ENCODE data around the gene NCAPG2. TPM values are rescaled to one million over a fixed set of nuclear protein-coding genes. Genes with fewer than 3 reads are reported as not detected.

NCAPG2 gene
- polyA plus RNA-seq, 3 donors = 1.1 to 3.1 (median 1.7) TPM

DNA sequence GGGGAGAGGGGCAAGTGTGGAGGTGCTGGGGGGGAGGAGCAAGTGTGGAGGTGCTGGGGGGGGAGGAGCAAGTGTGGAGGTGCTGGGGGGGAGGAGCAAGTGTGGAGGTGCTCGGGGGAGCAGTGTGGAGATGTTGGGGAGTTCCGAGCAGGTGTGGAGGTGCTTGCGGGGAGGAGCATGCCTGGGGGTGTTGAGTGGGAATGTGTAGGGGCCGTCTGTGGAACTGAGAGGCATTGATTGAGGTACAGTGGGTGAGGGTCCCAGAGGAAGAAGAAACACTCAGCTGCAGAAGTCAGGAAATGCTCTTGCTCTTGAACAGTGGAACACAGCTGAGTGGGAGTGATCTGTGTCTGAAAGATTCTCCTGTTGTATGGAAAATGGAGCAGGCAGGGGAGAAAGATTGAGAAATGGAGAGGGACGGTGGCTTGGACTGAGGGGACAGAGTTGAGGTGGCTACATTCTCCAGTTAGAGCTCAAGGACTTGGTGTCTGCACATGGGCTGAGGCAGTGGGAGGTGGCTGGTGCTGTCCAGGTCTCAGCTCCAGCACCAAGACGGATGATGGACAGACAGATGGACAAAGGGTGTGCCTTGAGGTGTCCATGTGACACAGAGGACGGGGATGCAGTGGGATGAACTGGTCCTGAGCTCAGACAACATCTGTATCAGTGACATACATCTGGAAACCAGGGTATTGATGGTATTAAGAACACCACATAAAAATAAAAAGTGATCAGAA is 25.2 kb upstream of the NCAPG2 start:
- intact Hi-C loops (cut with micrococcal nuclease) = no loop called here

GRCh38 chr7:158728911-158729645 is 24.5 kb upstream of the NCAPG2 start:
- Histone ChIP-seq H3K9ac (ENCODE audit: insufficient read depth, low read length, poor library complexity, severe bottlenecking) (no peak overlapping the region), H2AFZ (ENCODE audit: insufficient read depth, low read depth, low read length, poor library complexity, severe bottlenecking) (no peak overlapping the region), H3K27ac (ENCODE audit: low read depth in 1 of 2, low read length in 2 of 2) (no peak overlapping the region), H4K20me1 (ENCODE audit: insufficient read depth, low read length) (no peaks in the 10 kb centered on the region), H3K27me3 (ENCODE audit: control insufficient read depth in 2 of 2, insufficient read depth in 2 of 2, low read length in 2 of 2) (no peaks in the 10 kb centered on the region), H3K4me1 (ENCODE audit: control insufficient read depth in 1 of 2, insufficient read depth in 2 of 2, low read length in 2 of 2) (peaks cover 10 to 12% of the 10 kb centered on the region in 2 donors), H3K79me2 (ENCODE audit: insufficient read depth, low read length) (no peaks in the 10 kb centered on the region), H3K4me2 (replicated peaks; ENCODE audit: extremely low read depth, low read length, poor library complexity, severe bottlenecking) (no peak overlapping the region), H3K4me3 (replicated peaks in 1 of 3; ENCODE audit: low read depth in 2 of 3, low read length in 3 of 3) (no peak overlapping the region), H3K9me3 (replicated peaks in 1 of 2; ENCODE audit: control insufficient read depth in 1 of 2, insufficient read depth in 1 of 2, low read length in 2 of 2) (no peaks in the 10 kb centered on the region), H3K36me3 (replicated peaks in 1 of 2; ENCODE audit: control insufficient read depth in 1 of 2, insufficient read depth in 2 of 2, low read length in 2 of 2) (peaks cover 8 to 22% of the 10 kb centered on the region in 2 donors)
- intact Hi-C loops (cut with micrococcal nuclease) = no loop called here
- Mint-ChIP-seq H3K36me3 (peaks cover 12 to 20% of the 10 kb centered on the region in 2 donors), H3K27ac (no peak overlapping the region), H3K4me1 (peaks cover 14% of the 10 kb centered on the region), H3K9me3 (no peaks in the 10 kb centered on the region), H3K27me3 (ENCODE audit: low read depth in 3 of 3) (peaks cover 1 to 3% (median 2%) of the 10 kb centered on the region in 3 donors), H3K4me3 (no peak overlapping the region)
- no peak for DNase-seq
- 97% methylated on average over 4 of the region's 16 CpGs for WGBS (ENCODE audit: insufficient coverage)
- TF ChIP-seq, protein P1, sequence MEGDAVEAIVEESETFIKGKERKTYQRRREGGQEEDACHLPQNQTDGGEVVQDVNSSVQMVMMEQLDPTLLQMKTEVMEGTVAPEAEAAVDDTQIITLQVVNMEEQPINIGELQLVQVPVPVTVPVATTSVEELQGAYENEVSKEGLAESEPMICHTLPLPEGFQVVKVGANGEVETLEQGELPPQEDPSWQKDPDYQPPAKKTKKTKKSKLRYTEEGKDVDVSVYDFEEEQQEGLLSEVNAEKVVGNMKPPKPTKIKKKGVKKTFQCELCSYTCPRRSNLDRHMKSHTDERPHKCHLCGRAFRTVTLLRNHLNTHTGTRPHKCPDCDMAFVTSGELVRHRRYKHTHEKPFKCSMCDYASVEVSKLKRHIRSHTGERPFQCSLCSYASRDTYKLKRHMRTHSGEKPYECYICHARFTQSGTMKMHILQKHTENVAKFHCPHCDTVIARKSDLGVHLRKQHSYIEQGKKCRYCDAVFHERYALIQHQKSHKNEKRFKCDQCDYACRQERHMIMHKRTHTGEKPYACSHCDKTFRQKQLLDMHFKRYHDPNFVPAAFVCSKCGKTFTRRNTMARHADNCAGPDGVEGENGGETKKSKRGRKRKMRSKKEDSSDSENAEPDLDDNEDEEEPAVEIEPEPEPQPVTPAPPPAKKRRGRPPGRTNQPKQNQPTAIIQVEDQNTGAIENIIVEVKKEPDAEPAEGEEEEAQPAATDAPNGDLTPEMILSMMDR (IDR thresholded peaks at IDR 0.05) = no peak

More for the DNA sequence above, 25.2 kb upstream of the NCAPG2 start:
- H3K9me3 Mint-ChIP-seq = no peaks in the 10 kb centered on the region
- H3K27me3 Mint-ChIP-seq (ENCODE audit: low read depth in 3 of 3) = peaks cover 0 to 1% (median 0%) of the 10 kb centered on the region in 3 donors
- Histone ChIP-seq H2AFZ (ENCODE audit: insufficient read depth, low read depth, low read length, poor library complexity, severe bottlenecking) (peak overlapping the region; percentile 45), H3K9ac (ENCODE audit: insufficient read depth, low read length, poor library complexity, severe bottlenecking) (no peak overlapping the region), H3K27ac (ENCODE audit: low read depth in 1 of 2, low read length in 2 of 2) (peak overlapping the region; percentile 38 to 58), H3K4me1 (ENCODE audit: control insufficient read depth in 1 of 2, insufficient read depth in 2 of 2, low read length in 2 of 2) (peaks cover 10 to 17% of the 10 kb centered on the region in 2 donors), H3K79me2 (ENCODE audit: insufficient read depth, low read length) (no peaks in the 10 kb centered on the region), H3K4me3 (replicated peaks in 1 of 3; ENCODE audit: low read depth in 2 of 3, low read length in 3 of 3) (peak overlapping the region in 1 of 3 experiments; percentile 59), H3K36me3 (replicated peaks in 1 of 2; ENCODE audit: control insufficient read depth in 1 of 2, insufficient read depth in 2 of 2, low read length in 2 of 2) (peaks cover 11 to 29% of the 10 kb centered on the region in 2 donors), H3K27me3 (ENCODE audit: control insufficient read depth in 2 of 2, insufficient read depth in 2 of 2, low read length in 2 of 2) (no peaks in the 10 kb centered on the region), H3K9me3 (replicated peaks in 1 of 2; ENCODE audit: control insufficient read depth in 1 of 2, insufficient read depth in 1 of 2, low read length in 2 of 2) (no peaks in the 10 kb centered on the region), H4K20me1 (ENCODE audit: insufficient read depth, low read length) (no peaks in the 10 kb centered on the region), H3K4me2 (replicated peaks; ENCODE audit: extremely low read depth, low read length, poor library complexity, severe bottlenecking) (peak overlapping the region; percentile 48)
- TF ChIP-seq, protein P1 (IDR thresholded peaks at IDR 0.05) = no peak
- no peak for DNase-seq
- H3K27ac Mint-ChIP-seq = peak overlapping the region in 5 of 7 donors; percentile 0 to 76 (median 47)
- 97% methylated on average over 5 of the region's 7 CpGs for WGBS (ENCODE audit: insufficient coverage)
- H3K4me1 Mint-ChIP-seq = peaks cover 16% of the 10 kb centered on the region
- H3K36me3 Mint-ChIP-seq = peaks cover 16 to 27% of the 10 kb centered on the region in 2 donors
- peak overlapping the region in 1 of 2 donors; percentile 65 for H3K4me3 Mint-ChIP-seq
